SK-N-SH (cell line): ENCODE measurements around the gene BAG5. TPM values are rescaled to one million over a fixed set of nuclear protein-coding genes. Genes with fewer than 3 reads are reported as not detected.

Experiments used
- CTCF ChIA-PET: fragments of 300-600, 350-600 bp; formaldehyde crosslinking; extraction: SDS; loops from one replicate; lab custom pipeline; 2021; lab: Yijun Ruan, JAX
- POLR2A ChIA-PET: fragments of 350-600 bp; sonication (Branson Sonifier 250); formaldehyde crosslinking; extraction: SDS; loops from one replicate; lab custom pipeline; 2020; ENCODE audit warnings: antibody characterized with exemption, inconsistent platforms; lab: Yijun Ruan, JAX
- DNase-seq: peaks from one replicate; pipeline ENCODE4 v3.0.0; 2012
- H2AFZ ChIP-seq: fragments of 200-600 bp; sonication (generic); 2 replicates; pipeline ENCODE4 v1.8.1; 2016; ENCODE audit warnings: antibody characterized with exemption, mild to moderate bottlenecking, low read depth
- H3F3A ChIP-seq: fragments of 200-600 bp; sonication (generic); replicated peaks from 2 replicates; pipeline ENCODE3; 2016; ENCODE audit warnings: antibody characterized with exemption, mild to moderate bottlenecking; ENCODE audit not compliant: insufficient read depth
- H3K27ac ChIP-seq, 2 experiments: fragments of 200-500 bp in 1 of 2; fragments of 200-600 bp in 1 of 2; sonication (Bioruptor generic) in 1 of 2; sonication (generic), shearing (Covaris generic) in 1 of 2; 2 replicates each; pipeline versions ENCODE4 v1.5.1 to v1.6.1; 2014 to 2016; ENCODE audit warnings: low read depth in 2 of 2, inconsistent platforms in 1 of 2, low read length in 1 of 2, mild to moderate bottlenecking in 1 of 2, mixed read lengths in 1 of 2
- H3K27me3 ChIP-seq: fragments of 200-600 bp; sonication (generic), shearing (Covaris generic); 2 replicates; pipeline ENCODE4 v1.6.1; 2016; ENCODE audit warnings: mixed run types; ENCODE audit not compliant: insufficient read depth
- H3K36me3 ChIP-seq, 2 experiments: fragments of 200-500 bp in 1 of 2; fragments of 200-600 bp in 1 of 2; sonication (Bioruptor generic) in 1 of 2; sonication (generic) in 1 of 2; replicated peaks in 1 of 2; 2 replicates each; pipeline versions ENCODE3 to v1.5.1; 2014 to 2016; ENCODE audit warnings: low read length in 1 of 2, mild to moderate bottlenecking in 1 of 2; ENCODE audit not compliant: insufficient read depth in 2 of 2, control insufficient read depth in 1 of 2
- H3K4me1 ChIP-seq, 2 experiments: fragments of 200-500 bp in 1 of 2; fragments of 200-600 bp in 1 of 2; sonication (Bioruptor generic) in 1 of 2; sonication (generic), shearing (Covaris generic) in 1 of 2; 2 replicates each; pipeline versions ENCODE4 v1.5.1 to v1.6.1; 2014 to 2016; ENCODE audit warnings: low read depth in 1 of 2, low read length in 1 of 2, mixed run types in 1 of 2; ENCODE audit not compliant: insufficient read depth in 2 of 2, control insufficient read depth in 1 of 2
- H3K4me2 ChIP-seq: fragments of 200-600 bp; sonication (generic), shearing (Covaris generic); 2 replicates; pipeline ENCODE4 v1.6.1; 2017; ENCODE audit warnings: mixed run types
- H3K4me3 ChIP-seq, 2 experiments: fragments of 200-500 bp in 1 of 2; fragments of 200-600 bp in 1 of 2; sonication (Bioruptor generic) in 1 of 2; sonication (generic), shearing (Covaris generic) in 1 of 2; 2 replicates each; pipeline versions ENCODE4 v1.5.1 to v1.8.1; 2014 to 2016; ENCODE audit warnings: low read depth in 2 of 2, inconsistent platforms in 1 of 2, low read length in 1 of 2, mild to moderate bottlenecking in 1 of 2, mixed read lengths in 1 of 2, moderate library complexity in 1 of 2
- H3K79me2 ChIP-seq: fragments of 200-600 bp; sonication (generic); 2 replicates; pipeline ENCODE4 v1.8.1; 2017; ENCODE audit warnings: mild to moderate bottlenecking; ENCODE audit not compliant: insufficient read depth
- H3K9ac ChIP-seq: fragments of 200-600 bp; sonication (generic); 2 replicates; pipeline ENCODE4 v1.6.1; 2017; ENCODE audit warnings: mixed run types
- H3K9me2 ChIP-seq: fragments of 200-600 bp; sonication (generic); 2 replicates; pipeline ENCODE4 v1.6.1; 2017; ENCODE audit warnings: mixed run types
- H3K9me3 ChIP-seq: fragments of 200-600 bp; sonication (generic); 2 replicates; pipeline ENCODE4 v1.6.1; 2017; ENCODE audit warnings: mixed run types, mild to moderate bottlenecking, moderate library complexity
- H4K20me1 ChIP-seq: fragments of 200-600 bp; sonication (generic); 2 replicates; pipeline ENCODE4 v1.6.1; 2017; ENCODE audit warnings: mild to moderate bottlenecking, mixed run types; ENCODE audit not compliant: insufficient read depth
- CHD2 ChIP-seq: fragments of 150-350 bp; IDR thresholded peaks from 2 replicates; pipeline ENCODE4 v1.6.1; 2018; ENCODE audit warnings: low read length; ENCODE audit not compliant: partially characterized antibody
- GABPA ChIP-seq: IDR thresholded peaks from 2 replicates; pipeline ENCODE4 v1.4.0; 2012; ENCODE audit warnings: low read depth, mild to moderate bottlenecking
- JUND ChIP-seq: IDR thresholded peaks from 2 replicates; pipeline ENCODE4 v1.4.0; 2012
- MAX ChIP-seq: IDR thresholded peaks from 2 replicates; pipeline ENCODE4 v1.4.0; 2012; ENCODE audit warnings: low read depth
- MXI1 ChIP-seq: IDR thresholded peaks from 2 replicates; pipeline ENCODE4 v1.6.1; 2012; ENCODE audit warnings: mild to moderate bottlenecking, low read depth, low read length, improper control_type of control experiment
- NFIC ChIP-seq: IDR thresholded peaks from 2 replicates; pipeline ENCODE4 v1.4.0; 2012; ENCODE audit warnings: borderline replicate concordance
- NRF1 ChIP-seq: IDR thresholded peaks from 2 replicates; pipeline ENCODE4 v1.6.1; 2012; ENCODE audit warnings: low read depth, mild to moderate bottlenecking, low read length
- PBX3 ChIP-seq: IDR thresholded peaks from 2 replicates; pipeline ENCODE4; 2012
- RFX5 ChIP-seq: IDR thresholded peaks from 2 replicates; pipeline ENCODE4 v1.6.1; 2012; ENCODE audit warnings: mild to moderate bottlenecking, improper control_type of control experiment, low read length
- SIN3A ChIP-seq: IDR thresholded peaks from 2 replicates; pipeline ENCODE4 v1.6.1; 2012; ENCODE audit warnings: low read depth, mild to moderate bottlenecking, low read length, moderate library complexity, borderline replicate concordance
- SMC3 ChIP-seq: IDR thresholded peaks from 2 replicates; pipeline ENCODE4 v1.6.1; 2012; ENCODE audit warnings: low read depth, low read length, improper control_type of control experiment
- TAF1 ChIP-seq: IDR thresholded peaks from 2 replicates; pipeline ENCODE4 v1.6.1; 2012; ENCODE audit warnings: low read depth, mild to moderate bottlenecking, low read length, moderate library complexity, borderline replicate concordance
- YY1 ChIP-seq: IDR thresholded peaks from 2 replicates; pipeline ENCODE4 v1.4.0; 2012; ENCODE audit warnings: low read depth, mild to moderate bottlenecking
- WGBS: methylation state at CpG from one replicate; pipeline ENCODE4 v1.1.6; 2017; ENCODE audit warnings: low lambda C conversion rate; 5-methylcytosine and 5-hydroxymethylcytosine counted together
- polyA plus RNA-seq, 3 experiments: library from polyadenylated mRNA; depleted of rRNA; stranded (reverse); fragments of >200 nt; gene quantifications; 2 replicates each; pipeline ENCODE4 v1.2.3, GENCODE V29; 2012
- TF ChIP-seq, protein P1 (sequence below): IDR thresholded peaks from 2 replicates; pipeline ENCODE4 v1.6.1; 2012; ENCODE audit warnings: mild to moderate bottlenecking, low read depth, low read length, moderate library complexity
- TF ChIP-seq, protein P2 (sequence below): IDR thresholded peaks from 2 replicates; pipeline ENCODE4 v1.4.0; 2012; ENCODE audit warnings: low read depth, borderline replicate concordance
- TF ChIP-seq, protein P3 (sequence below): fragments of 150-350 bp; IDR thresholded peaks from 2 replicates; pipeline ENCODE4 v1.6.1; 2016; ENCODE audit warnings: mild to moderate bottlenecking, low read depth, low read length

Gene BAG5
- polyA plus RNA-seq, 1 of the 3 experiments (the other 2 are of a cell fraction): 5.2 TPM

DNA sequence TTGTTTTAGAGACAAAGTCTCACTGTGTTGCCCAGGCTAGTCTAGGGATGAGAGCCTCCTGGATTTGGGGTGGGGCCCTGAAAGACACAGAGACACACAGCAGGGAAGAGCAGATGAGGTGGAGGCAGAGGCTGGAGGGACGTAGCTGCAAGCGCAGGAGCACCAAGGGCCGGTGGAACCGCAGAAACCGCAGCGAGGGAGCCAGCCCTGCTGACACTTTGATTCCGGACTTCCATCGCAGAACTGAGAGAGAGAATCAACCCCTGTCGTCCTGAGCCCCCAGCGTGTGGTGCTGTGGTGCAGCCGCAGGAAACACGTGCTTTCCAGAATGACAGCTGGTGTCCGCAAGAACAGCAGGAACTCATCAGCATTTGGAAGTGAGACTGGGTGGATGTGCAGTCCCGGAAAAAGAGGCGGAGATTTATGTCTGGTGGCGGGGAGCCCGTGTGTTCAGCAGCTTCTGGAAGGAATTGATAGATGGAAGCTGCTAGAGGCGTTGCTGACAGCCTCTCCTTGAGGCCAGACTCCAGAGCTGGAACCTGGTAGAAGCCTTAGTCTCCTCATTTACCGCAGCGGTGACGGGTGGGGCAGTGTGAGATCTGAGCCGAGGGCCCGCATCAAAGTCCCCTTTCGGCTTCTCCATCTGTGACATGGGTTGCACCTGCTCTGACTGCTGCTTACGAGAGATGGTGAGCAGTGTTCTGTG is 44.7 kb upstream of the BAG5 start (continued):
- TF ChIP-seq, protein P1, sequence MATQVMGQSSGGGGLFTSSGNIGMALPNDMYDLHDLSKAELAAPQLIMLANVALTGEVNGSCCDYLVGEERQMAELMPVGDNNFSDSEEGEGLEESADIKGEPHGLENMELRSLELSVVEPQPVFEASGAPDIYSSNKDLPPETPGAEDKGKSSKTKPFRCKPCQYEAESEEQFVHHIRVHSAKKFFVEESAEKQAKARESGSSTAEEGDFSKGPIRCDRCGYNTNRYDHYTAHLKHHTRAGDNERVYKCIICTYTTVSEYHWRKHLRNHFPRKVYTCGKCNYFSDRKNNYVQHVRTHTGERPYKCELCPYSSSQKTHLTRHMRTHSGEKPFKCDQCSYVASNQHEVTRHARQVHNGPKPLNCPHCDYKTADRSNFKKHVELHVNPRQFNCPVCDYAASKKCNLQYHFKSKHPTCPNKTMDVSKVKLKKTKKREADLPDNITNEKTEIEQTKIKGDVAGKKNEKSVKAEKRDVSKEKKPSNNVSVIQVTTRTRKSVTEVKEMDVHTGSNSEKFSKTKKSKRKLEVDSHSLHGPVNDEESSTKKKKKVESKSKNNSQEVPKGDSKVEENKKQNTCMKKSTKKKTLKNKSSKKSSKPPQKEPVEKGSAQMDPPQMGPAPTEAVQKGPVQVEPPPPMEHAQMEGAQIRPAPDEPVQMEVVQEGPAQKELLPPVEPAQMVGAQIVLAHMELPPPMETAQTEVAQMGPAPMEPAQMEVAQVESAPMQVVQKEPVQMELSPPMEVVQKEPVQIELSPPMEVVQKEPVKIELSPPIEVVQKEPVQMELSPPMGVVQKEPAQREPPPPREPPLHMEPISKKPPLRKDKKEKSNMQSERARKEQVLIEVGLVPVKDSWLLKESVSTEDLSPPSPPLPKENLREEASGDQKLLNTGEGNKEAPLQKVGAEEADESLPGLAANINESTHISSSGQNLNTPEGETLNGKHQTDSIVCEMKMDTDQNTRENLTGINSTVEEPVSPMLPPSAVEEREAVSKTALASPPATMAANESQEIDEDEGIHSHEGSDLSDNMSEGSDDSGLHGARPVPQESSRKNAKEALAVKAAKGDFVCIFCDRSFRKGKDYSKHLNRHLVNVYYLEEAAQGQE: 0 out of 2 replicates have a peak, but pooled peaks have one; percentile 7
- TF ChIP-seq MXI1: peak; percentile 100
- TF ChIP-seq, protein P2, sequence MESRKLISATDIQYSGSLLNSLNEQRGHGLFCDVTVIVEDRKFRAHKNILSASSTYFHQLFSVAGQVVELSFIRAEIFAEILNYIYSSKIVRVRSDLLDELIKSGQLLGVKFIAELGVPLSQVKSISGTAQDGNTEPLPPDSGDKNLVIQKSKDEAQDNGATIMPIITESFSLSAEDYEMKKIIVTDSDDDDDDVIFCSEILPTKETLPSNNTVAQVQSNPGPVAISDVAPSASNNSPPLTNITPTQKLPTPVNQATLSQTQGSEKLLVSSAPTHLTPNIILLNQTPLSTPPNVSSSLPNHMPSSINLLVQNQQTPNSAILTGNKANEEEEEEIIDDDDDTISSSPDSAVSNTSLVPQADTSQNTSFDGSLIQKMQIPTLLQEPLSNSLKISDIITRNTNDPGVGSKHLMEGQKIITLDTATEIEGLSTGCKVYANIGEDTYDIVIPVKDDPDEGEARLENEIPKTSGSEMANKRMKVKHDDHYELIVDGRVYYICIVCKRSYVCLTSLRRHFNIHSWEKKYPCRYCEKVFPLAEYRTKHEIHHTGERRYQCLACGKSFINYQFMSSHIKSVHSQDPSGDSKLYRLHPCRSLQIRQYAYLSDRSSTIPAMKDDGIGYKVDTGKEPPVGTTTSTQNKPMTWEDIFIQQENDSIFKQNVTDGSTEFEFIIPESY: no peak
- peak; percentile 100 for TF ChIP-seq SIN3A
- TF ChIP-seq PBX3: peak; percentile 83
- TF ChIP-seq TAF1: no peak
- no peak for TF ChIP-seq CHD2
- TF ChIP-seq, protein P3, sequence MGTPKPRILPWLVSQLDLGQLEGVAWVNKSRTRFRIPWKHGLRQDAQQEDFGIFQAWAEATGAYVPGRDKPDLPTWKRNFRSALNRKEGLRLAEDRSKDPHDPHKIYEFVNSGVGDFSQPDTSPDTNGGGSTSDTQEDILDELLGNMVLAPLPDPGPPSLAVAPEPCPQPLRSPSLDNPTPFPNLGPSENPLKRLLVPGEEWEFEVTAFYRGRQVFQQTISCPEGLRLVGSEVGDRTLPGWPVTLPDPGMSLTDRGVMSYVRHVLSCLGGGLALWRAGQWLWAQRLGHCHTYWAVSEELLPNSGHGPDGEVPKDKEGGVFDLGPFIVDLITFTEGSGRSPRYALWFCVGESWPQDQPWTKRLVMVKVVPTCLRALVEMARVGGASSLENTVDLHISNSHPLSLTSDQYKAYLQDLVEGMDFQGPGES: no peak
- TF ChIP-seq NFIC: no peak
- TF ChIP-seq RFX5: no peak
- TF ChIP-seq NRF1: no peak

DNA sequence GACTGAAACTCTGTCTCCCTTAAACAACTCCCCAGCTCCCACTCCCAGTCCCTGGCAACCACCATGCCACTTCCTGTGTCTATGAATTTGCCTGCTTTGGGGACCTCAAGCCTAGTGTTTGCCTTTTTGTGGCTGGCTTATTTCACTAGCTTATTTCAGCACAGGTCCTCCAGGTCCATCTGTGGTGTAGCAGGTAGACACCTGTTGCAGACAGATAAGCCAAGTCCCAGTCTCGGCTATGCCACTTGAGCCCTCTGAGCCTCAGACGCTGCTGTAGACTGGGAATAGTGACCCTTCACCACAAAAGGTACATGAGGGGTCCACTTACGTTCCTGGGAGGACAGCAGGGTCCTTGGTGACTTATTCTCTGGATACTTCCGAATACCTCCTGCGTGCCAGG is 42.2 kb upstream of the BAG5 start:
- H3K36me3 ChIP-seq: no peaks in the 10 kb centered on the region
- WGBS: 100% methylated on average over 2 of the region's 5 CpGs
- peaks cover 12% of the 10 kb centered on the region for H3F3A ChIP-seq
- no peaks in the 10 kb centered on the region for H3K9me2 ChIP-seq
- H4K20me1 ChIP-seq: no peaks in the 10 kb centered on the region
- DNase-seq: no peak
- ChIA-PET POLR2A (no interaction called here), CTCF (interaction anchor here (1.3 to 1.6 kb wide), 2 partner anchors 9 to 75 kb away, joined by 3 read pairs; no protein-coding TSS in a partner anchor)
- no peak overlapping the region for H3K4me3 ChIP-seq
- no peak overlapping the region for H2AFZ ChIP-seq
- H3K79me2 ChIP-seq: no peaks in the 10 kb centered on the region
- no peak overlapping the region for H3K27ac ChIP-seq
- H3K9ac ChIP-seq: no peak overlapping the region
- no peaks in the 10 kb centered on the region for H3K27me3 ChIP-seq
- peaks cover 10 to 11% of the 10 kb centered on the region in 2 experiments; a peak in 2 of 4 replicates for H3K4me1 ChIP-seq
- H3K4me2 ChIP-seq: no peak overlapping the region
- no peaks in the 10 kb centered on the region for H3K9me3 ChIP-seq
- no peak for TF ChIP-seq JUND
- TF ChIP-seq, protein P1: no peak
- no peak for TF ChIP-seq MAX
- TF ChIP-seq SMC3: no peak
- TF ChIP-seq YY1: no peak
- no peak for TF ChIP-seq PBX3
- TF ChIP-seq NFIC: no peak
- TF ChIP-seq GABPA: no peak
